Gastroesophageal sphincter (tissue), 4 donors: ENCODE results near the gene C1QTNF9B. TPM values are rescaled to one million over a fixed set of nuclear protein-coding genes. Genes with fewer than 3 reads are reported as not detected.

Experiments used
- ATAC-seq: fragments of 150-250 bp; one replicate; pipeline ENCODE4 v1.9.1; 2016; ENCODE audit warnings: mild to moderate bottlenecking, moderate library complexity
- H3K27ac ChIP-seq, 4 donors: fragments of 200-600 bp; sonication (generic) in 3 of 4; 1 replicate in 3 of 4; 2 replicates in 1 of 4; pipeline ENCODE4 v1.5.1; 2016 to 2019
- H3K27me3 ChIP-seq: fragments of 200-600 bp; sonication (generic); one replicate; pipeline ENCODE4 v1.5.1; 2019
- H3K36me3 ChIP-seq, 2 donors: fragments of 200-600 bp; sonication (generic); one replicate each; pipeline ENCODE4 v1.5.1; 2019; ENCODE audit warnings: control low read depth in 1 of 2
- H3K4me1 ChIP-seq, 3 donors: fragments of 200-600 bp; sonication (generic); 1 replicate in 2 of 3; 2 replicates in 1 of 3; pipeline ENCODE4 v1.5.1; 2016 to 2019; ENCODE audit warnings: control low read depth in 2 of 3
- H3K4me3 ChIP-seq, 2 donors: fragments of 200-600 bp; sonication (generic); one replicate each; pipeline ENCODE4 v1.5.1; 2019; ENCODE audit warnings: mild to moderate bottlenecking in 1 of 2, moderate library complexity in 1 of 2
- H3K9me3 ChIP-seq, 3 donors: fragments of 200-600 bp; sonication (generic); one replicate each; pipeline ENCODE4 v1.5.1; 2017 to 2019; ENCODE audit warnings: control low read depth in 2 of 3
- EP300 ChIP-seq: sonication (generic); formaldehyde crosslinking; IDR thresholded peaks from one replicate; pipeline ENCODE4 v1.6.1; 2017; ENCODE audit warnings: antibody characterized with exemption, mild to moderate bottlenecking
- POLR2A ChIP-seq, 2 donors: fragments of 450-650 bp; IDR thresholded peaks; one replicate each; pipeline ENCODE4 v1.6.1; 2017; ENCODE audit warnings: antibody characterized with exemption in 2 of 2, mild to moderate bottlenecking in 2 of 2, moderate library complexity in 1 of 2
- POLR2AphosphoS5 ChIP-seq: sonication (generic); formaldehyde crosslinking; IDR thresholded peaks from one replicate; pipeline ENCODE4 v1.6.1; 2017; ENCODE audit warnings: antibody characterized with exemption
- WGBS, 2 donors: methylation state at CpG; one replicate each; pipeline ENCODE4 v1.1.5; 2018; ENCODE audit warnings: low coverage in 1 of 2; 5-methylcytosine and 5-hydroxymethylcytosine counted together
- total RNA-seq, 4 donors: library from RNA; depleted of rRNA; stranded (reverse); fragments of >200 nt; gene quantifications; one replicate each; pipeline ENCODE4 v1.1.0, GENCODE V29; 2016
- TF ChIP-seq, protein P1 (sequence below), 4 experiments: fragments of 200-600 bp in 2 of 4; fragments of 450-650 bp in 2 of 4; sonication (generic) in 1 of 4; IDR thresholded peaks; one replicate each; pipeline ENCODE4 v1.5.1; 2017 to 2019; ENCODE audit warnings: antibody characterized with exemption in 4 of 4, mild to moderate bottlenecking in 2 of 4, moderate library complexity in 2 of 4

C1QTNF9B gene
- total RNA-seq, 4 donors from 2014 or later: 0.37 to 2.6 TPM; not detected in 2

DNA sequence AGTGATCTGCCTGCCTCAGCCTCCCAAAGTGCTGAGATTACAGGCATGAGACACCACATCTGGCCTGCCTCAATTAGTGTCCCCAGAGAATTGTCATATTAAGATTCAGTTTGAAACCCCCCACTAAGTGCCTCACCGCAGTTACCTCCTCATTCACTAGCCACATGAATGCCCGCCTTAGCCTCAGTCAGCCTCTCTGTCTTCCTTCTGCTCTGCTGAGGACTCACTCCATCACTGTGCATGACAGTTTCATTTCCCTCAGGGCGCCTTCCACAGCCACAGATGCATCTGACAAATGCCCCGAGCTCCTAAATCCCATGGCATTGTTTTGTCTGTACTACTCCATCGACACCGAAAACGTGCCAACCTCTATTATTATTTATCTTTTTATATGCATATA, 31.4 kb downstream of the C1QTNF9B start:
- no peak for ATAC-seq

DNA sequence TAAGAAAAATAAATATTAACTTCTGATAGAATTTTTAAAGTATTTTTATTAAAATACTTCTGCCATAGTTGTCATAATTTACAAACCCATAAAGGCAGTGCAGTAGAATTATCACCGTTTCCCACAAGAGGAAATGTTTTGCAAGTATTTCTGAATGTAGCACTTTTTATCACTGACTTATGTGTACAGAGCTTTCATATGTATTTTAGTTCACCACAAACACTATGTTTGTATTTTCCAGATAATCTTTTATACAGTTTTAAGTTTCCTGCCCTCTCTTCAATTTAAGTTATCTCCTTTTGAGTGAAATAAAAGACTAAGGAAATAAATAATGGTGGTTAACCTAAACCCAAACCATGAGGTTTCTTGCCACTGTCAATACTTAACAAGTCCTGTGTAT, 32.3 kb downstream of the C1QTNF9B start:
- Histone ChIP-seq H3K4me1 (peaks cover 0 to 12% (median 0%) of the 10 kb centered on the region in 3 donors), H3K36me3 (peaks cover 0 to 29% of the 10 kb centered on the region in 2 donors), H3K4me3 (no peak overlapping the region), H3K27ac (no peak overlapping the region), H3K9me3 (no peaks in the 10 kb centered on the region), H3K27me3 (no peaks in the 10 kb centered on the region)
- WGBS, 2 donors: 77 to 100% methylated on average over 1 of the region's 1 CpG
- ATAC-seq: no peak
- TF ChIP-seq POLR2A (IDR thresholded peaks at IDR 0.05): no peak
- TF ChIP-seq, protein P1, sequence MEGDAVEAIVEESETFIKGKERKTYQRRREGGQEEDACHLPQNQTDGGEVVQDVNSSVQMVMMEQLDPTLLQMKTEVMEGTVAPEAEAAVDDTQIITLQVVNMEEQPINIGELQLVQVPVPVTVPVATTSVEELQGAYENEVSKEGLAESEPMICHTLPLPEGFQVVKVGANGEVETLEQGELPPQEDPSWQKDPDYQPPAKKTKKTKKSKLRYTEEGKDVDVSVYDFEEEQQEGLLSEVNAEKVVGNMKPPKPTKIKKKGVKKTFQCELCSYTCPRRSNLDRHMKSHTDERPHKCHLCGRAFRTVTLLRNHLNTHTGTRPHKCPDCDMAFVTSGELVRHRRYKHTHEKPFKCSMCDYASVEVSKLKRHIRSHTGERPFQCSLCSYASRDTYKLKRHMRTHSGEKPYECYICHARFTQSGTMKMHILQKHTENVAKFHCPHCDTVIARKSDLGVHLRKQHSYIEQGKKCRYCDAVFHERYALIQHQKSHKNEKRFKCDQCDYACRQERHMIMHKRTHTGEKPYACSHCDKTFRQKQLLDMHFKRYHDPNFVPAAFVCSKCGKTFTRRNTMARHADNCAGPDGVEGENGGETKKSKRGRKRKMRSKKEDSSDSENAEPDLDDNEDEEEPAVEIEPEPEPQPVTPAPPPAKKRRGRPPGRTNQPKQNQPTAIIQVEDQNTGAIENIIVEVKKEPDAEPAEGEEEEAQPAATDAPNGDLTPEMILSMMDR (IDR thresholded peaks at IDR 0.05): no peak
- no peak for TF ChIP-seq POLR2AphosphoS5
- TF ChIP-seq EP300: no peak

More for the DNA sequence above, 31.4 kb downstream of the C1QTNF9B start:
- TF ChIP-seq EP300 (no peak), POLR2AphosphoS5 (no peak), POLR2A (IDR thresholded peaks at IDR 0.05) (no peak)
- TF ChIP-seq, protein P1 (IDR thresholded peaks at IDR 0.05): no peak
- Histone ChIP-seq H3K4me3 (no peak overlapping the region), H3K4me1 (peaks cover 0 to 17% (median 0%) of the 10 kb centered on the region in 3 donors), H3K27ac (no peak overlapping the region), H3K9me3 (no peaks in the 10 kb centered on the region), H3K27me3 (no peaks in the 10 kb centered on the region), H3K36me3 (peaks cover 0 to 26% of the 10 kb centered on the region in 2 donors)
- WGBS, 2 donors: 93 to 96% methylated on average over 5 to 7 of the region's 7 CpGs

- no peak for ATAC-seq
- 91 to 100% methylated on average over 1 to 2 of the region's 2 CpGs for WGBS, 2 donors
- Histone ChIP-seq H3K27me3 (no peaks in the 10 kb centered on the region), H3K36me3 (peaks cover 0 to 34% of the 10 kb centered on the region in 2 donors), H3K27ac (no peak overlapping the region), H3K9me3 (no peaks in the 10 kb centered on the region), H3K4me1 (peaks cover 0 to 12% (median 0%) of the 10 kb centered on the region in 3 donors), H3K4me3 (no peak overlapping the region)
- TF ChIP-seq POLR2A (IDR thresholded peaks at IDR 0.05) (no peak), EP300 (no peak)
Measured at GRCh38 chr13:23861310-23861709, 36.0 kb downstream of the C1QTNF9B start.

GRCh38 chr13:23859904-23860303, 37.4 kb downstream of the C1QTNF9B start:
- Histone ChIP-seq H3K36me3 (peaks cover 0 to 44% of the 10 kb centered on the region in 2 donors), H3K4me3 (no peak overlapping the region), H3K27ac (no peak overlapping the region), H3K27me3 (no peaks in the 10 kb centered on the region), H3K4me1 (peaks cover 0 to 12% (median 0%) of the 10 kb centered on the region in 3 donors), H3K9me3 (no peaks in the 10 kb centered on the region)
- no peak for ATAC-seq
- TF ChIP-seq POLR2A (IDR thresholded peaks at IDR 0.05) (no peak), EP300 (no peak), POLR2AphosphoS5 (no peak)
- TF ChIP-seq, protein P1 (IDR thresholded peaks at IDR 0.05): no peak
- 82 to 93% methylated on average over 2 of the region's 2 CpGs for WGBS, 2 donors

DNA sequence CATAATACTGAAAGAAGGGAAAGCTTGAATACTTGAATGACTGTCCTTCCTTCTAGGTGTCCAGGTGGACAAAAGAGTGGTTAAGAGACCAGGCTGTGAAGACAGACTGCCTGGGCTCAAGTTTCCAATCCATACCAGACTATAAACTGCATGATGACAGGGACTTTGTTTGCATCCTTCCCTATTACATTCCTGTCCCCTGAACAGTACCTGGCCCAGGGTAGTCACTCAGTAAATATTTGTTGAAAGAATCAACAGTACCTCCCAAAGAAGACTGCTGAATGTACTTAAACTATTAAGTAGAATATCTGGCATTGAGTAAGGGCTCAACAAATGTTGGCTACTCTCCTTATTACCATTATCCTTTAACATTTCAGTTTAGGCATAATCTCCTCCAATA, 37.8 kb downstream of the C1QTNF9B start:
- Histone ChIP-seq H3K27ac (no peak overlapping the region), H3K27me3 (no peaks in the 10 kb centered on the region), H3K36me3 (peaks cover 0 to 44% of the 10 kb centered on the region in 2 donors), H3K4me1 (peaks cover 0 to 12% (median 0%) of the 10 kb centered on the region in 3 donors), H3K4me3 (no peak overlapping the region), H3K9me3 (no peaks in the 10 kb centered on the region)
- no peak for ATAC-seq
- TF ChIP-seq, protein P1 (IDR thresholded peaks at IDR 0.05): no peak
- TF ChIP-seq EP300: no peak
- no peak for TF ChIP-seq POLR2A (IDR thresholded peaks at IDR 0.05)
- no peak for TF ChIP-seq POLR2AphosphoS5
